ENCODE data around the gene TNK2. TPM values are rescaled to one million over a fixed set of nuclear protein-coding genes. Genes with fewer than 3 reads are reported as not detected.

The TNK2 gene
- total RNA-seq, 1 donor, result 10.8 TPM

- TF ChIP-seq CTCF (IDR thresholded peaks at IDR 0.05; ENCODE audit: insufficient read depth, low read length), result no peak
- H3K4me3 ChIP-seq (ENCODE audit: low read depth, low read length), result no peak overlapping the region
- DNase-seq (ENCODE audit: low read depth), result no peak
Measured at GRCh38 chr3:195881276-195881988, 26.9 kb downstream of the TNK2 start.

GRCh38 chr3:195880037-195880431, 28.3 kb downstream of the TNK2 start:
- DNase-seq (ENCODE audit: low read depth), result no peak
- no peak for TF ChIP-seq CTCF (IDR thresholded peaks at IDR 0.05; ENCODE audit: insufficient read depth, low read length)

GRCh38 chr3:195879416-195880036, 28.8 kb downstream of the TNK2 start:
- DNase-seq (ENCODE audit: low read depth), result no peak
- no peak for TF ChIP-seq CTCF (IDR thresholded peaks at IDR 0.05; ENCODE audit: insufficient read depth, low read length)

More at GRCh38 chr3:195880037-195880431, 28.3 kb downstream of the TNK2 start:
- H3K4me3 ChIP-seq (ENCODE audit: low read depth, low read length), result no peak overlapping the region

GRCh38 chr3:195878424-195879274, 29.7 kb downstream of the TNK2 start:
- no peak for DNase-seq (ENCODE audit: low read depth)
- TF ChIP-seq CTCF (IDR thresholded peaks at IDR 0.05; ENCODE audit: insufficient read depth, low read length), result no peak
- H3K4me3 ChIP-seq (ENCODE audit: low read depth, low read length), result no peak overlapping the region

More at GRCh38 chr3:195879416-195880036, 28.8 kb downstream of the TNK2 start:
- no peak overlapping the region for H3K4me3 ChIP-seq (ENCODE audit: low read depth, low read length)

- no peak for TF ChIP-seq CTCF (IDR thresholded peaks at IDR 0.05; ENCODE audit: insufficient read depth, low read length)
- DNase-seq (ENCODE audit: low read depth), result no peak
- H3K4me3 ChIP-seq (ENCODE audit: low read depth, low read length), result no peak overlapping the region
Measured at GRCh38 chr3:195877767-195878423, 30.5 kb downstream of the TNK2 start.

GRCh38 chr3:195877136-195877715, 31.1 kb downstream of the TNK2 start:
- DNase-seq (ENCODE audit: low read depth), result no peak
- no peak overlapping the region for H3K4me3 ChIP-seq (ENCODE audit: low read depth, low read length)
- TF ChIP-seq CTCF (IDR thresholded peaks at IDR 0.05; ENCODE audit: insufficient read depth, low read length), result no peak

Measured in fibroblast of the aortic adventitia (primary cell).